GM12878 (cell line): ENCODE measurements around the gene STEAP1B. TPM values are rescaled to one million over a fixed set of nuclear protein-coding genes. Genes with fewer than 3 reads are reported as not detected.

ENCODE experiments used
- ATAC-seq: fragments of 200-7000 bp; cut with Tn5 transposase; 3 replicates; pipeline ENCODE4 v1.9.1; 2020; ENCODE audit warnings: mild to moderate bottlenecking, moderate library complexity
- BruUV-seq: library from RNA; stranded (reverse); fragments of 400-500 nt; replicated peaks from 2 replicates; lab custom pipeline; 2021; lab: Mats Ljungman, UMichigan
- CTCF ChIA-PET: fragments of 300-600 bp; sonication (Branson Sonifier 250); formaldehyde crosslinking; extraction: SDS; loops from one replicate; lab custom pipeline; 2021; ENCODE audit warnings: inconsistent platforms; lab: Yijun Ruan, JAX
- POLR2A ChIA-PET: fragments of 350-600 bp; formaldehyde crosslinking; extraction: SDS; loops from one replicate; lab custom pipeline; 2021; ENCODE audit warnings: inconsistent platforms; lab: Charles Lee
- RAD21 ChIA-PET: fragments of 300-600 bp; sonication (Branson Sonifier 250); formaldehyde crosslinking; loops from one replicate; lab custom pipeline; 2023; ENCODE audit warnings: antibody characterized with exemption; ENCODE audit not compliant: unreplicated experiment; lab: Charles Lee
- SMC1A ChIA-PET: fragments of 300-600 bp; sonication (Branson Sonifier 250); formaldehyde crosslinking; loops from one replicate; lab custom pipeline; 2023; ENCODE audit not compliant: unreplicated experiment, uncharacterized antibody; lab: Charles Lee
- DNase-seq: peaks from one replicate; pipeline ENCODE4 v3.0.0-alpha.2; 2011; ENCODE audit warnings: low read depth, low spot score
- FAIRE-seq: peaks from 3 replicates; lab custom pipeline; 2011; peaks lifted over from hg19 to GRCh38; lab: Jason Lieb, UNC
- H2AFZ ChIP-seq: 2 replicates; pipeline ENCODE4 v1.6.0; 2011; ENCODE audit warnings: low read depth, low read length, control low read depth; ENCODE audit not compliant: control insufficient read depth
- H3K27ac ChIP-seq: 2 replicates; pipeline ENCODE4 v1.5.1; 2011; ENCODE audit warnings: control low read depth; ENCODE audit not compliant: control insufficient read depth, insufficient read depth
- H3K27me3 ChIP-seq, 2 experiments: replicated peaks in 1 of 2; 2 replicates each; pipeline versions ENCODE4 v1.6.0 to v1.6.1; 2011; ENCODE audit warnings: low read length in 1 of 2; ENCODE audit not compliant: control insufficient read depth in 2 of 2, insufficient read depth in 2 of 2
- H3K36me3 ChIP-seq, 2 experiments: 2 replicates each; pipeline ENCODE4 v1.5.1; 2011; ENCODE audit warnings: low read length in 1 of 2; ENCODE audit not compliant: control insufficient read depth in 2 of 2, insufficient read depth in 2 of 2
- H3K4me1 ChIP-seq: 2 replicates; pipeline ENCODE4 v1.6.1; 2011; ENCODE audit warnings: mild to moderate bottlenecking, low read length, moderate library complexity, mixed read lengths; ENCODE audit not compliant: control insufficient read depth, insufficient read depth
- H3K4me2 ChIP-seq: 2 replicates; pipeline ENCODE4 v1.6.0; 2011; ENCODE audit warnings: control low read depth; ENCODE audit not compliant: control insufficient read depth, insufficient read depth
- H3K4me3 ChIP-seq: fragments of 200-600 bp; sonication (generic); 2 replicates; pipeline ENCODE4 v1.5.1; 2016
- H3K79me2 ChIP-seq: 2 replicates; pipeline ENCODE4 v1.6.0; 2011; ENCODE audit warnings: low read length; ENCODE audit not compliant: control insufficient read depth, insufficient read depth
- H3K9ac ChIP-seq: 2 replicates; pipeline ENCODE4 v1.8.0; 2011; ENCODE audit warnings: low read length, control low read depth, mixed read lengths; ENCODE audit not compliant: control insufficient read depth, insufficient read depth
- H3K9me3 ChIP-seq: replicated peaks from 3 replicates; pipeline ENCODE4 v1.5.1; 2011; ENCODE audit warnings: mild to moderate bottlenecking, low read length; ENCODE audit not compliant: control insufficient read depth, insufficient read depth
- H4K20me1 ChIP-seq: 2 replicates; pipeline ENCODE4 v1.6.0; 2011; ENCODE audit not compliant: control insufficient read depth, insufficient read depth
- BACH1 ChIP-seq: fragments of 450-650 bp; IDR thresholded peaks from 2 replicates; pipeline ENCODE4 v1.6.1; 2017; ENCODE audit warnings: mild to moderate bottlenecking, borderline replicate concordance
- BCLAF1 ChIP-seq: fragments of 450-650 bp; IDR thresholded peaks from 2 replicates; pipeline ENCODE4 v1.6.1; 2017; ENCODE audit warnings: antibody characterized with exemption, mild to moderate bottlenecking, moderate library complexity
- BHLHE40 ChIP-seq, 2 experiments: fragments of 450-650 bp in 1 of 2; IDR thresholded peaks; 2 replicates each; pipeline ENCODE4 v1.6.1; 2011 to 2017; ENCODE audit warnings: low read depth in 2 of 2, borderline replicate concordance in 1 of 2, improper control_type of control experiment in 1 of 2, low read length in 1 of 2, mild to moderate bottlenecking in 1 of 2
- ELK1 ChIP-seq: IDR thresholded peaks from 2 replicates; pipeline ENCODE4 v1.6.1; 2012; ENCODE audit warnings: low read depth, low read length, improper control_type of control experiment
- FOXM1 ChIP-seq: IDR thresholded peaks from 2 replicates; pipeline ENCODE4 v1.6.1; 2012; ENCODE audit warnings: low read depth, mild to moderate bottlenecking, inconsistent platforms, low read length, moderate library complexity
- LARP7 ChIP-seq: fragments of 450-650 bp; IDR thresholded peaks from 2 replicates; pipeline ENCODE4 v1.6.1; 2017; ENCODE audit warnings: mild to moderate bottlenecking
- RELA ChIP-seq: fragments of 450-650 bp; IDR thresholded peaks from 2 replicates; pipeline ENCODE4 v1.8.0; 2014; ENCODE audit warnings: borderline replicate concordance; ENCODE audit not compliant: partially characterized antibody
- SMAD1 ChIP-seq: fragments of 450-650 bp; IDR thresholded peaks from 2 replicates; pipeline ENCODE4 v1.6.1; 2018; ENCODE audit warnings: mild to moderate bottlenecking, low read depth; ENCODE audit not compliant: partially characterized antibody
- SMC3 ChIP-seq: IDR thresholded peaks from 2 replicates; pipeline ENCODE4 v1.6.1; 2011; ENCODE audit warnings: low read length, improper control_type of control experiment, borderline replicate concordance
- STAT1 ChIP-seq: fragments of 450-650 bp; conservative IDR thresholded peaks from 2 replicates; pipeline ENCODE4 v1.6.1; 2014; ENCODE audit warnings: antibody characterized with exemption, mild to moderate bottlenecking
- SUPT20H ChIP-seq: IDR thresholded peaks from 2 replicates; pipeline ENCODE4 v1.6.1; 2011; ENCODE audit warnings: low read depth, mild to moderate bottlenecking, low read length, moderate library complexity, borderline replicate concordance; ENCODE audit not compliant: control insufficient read depth
- TAF1 ChIP-seq: IDR thresholded peaks from 2 replicates; pipeline ENCODE4 v1.6.1; 2011; ENCODE audit warnings: mild to moderate bottlenecking, low read depth, low read length, borderline replicate concordance
- TCF7 ChIP-seq: IDR thresholded peaks from 2 replicates; pipeline ENCODE4 v1.6.1; 2014; ENCODE audit warnings: antibody characterized with exemption, borderline replicate concordance
- ZBTB33 ChIP-seq: fragments of 450-650 bp; IDR thresholded peaks from 2 replicates; pipeline ENCODE4 v1.6.1; 2017; ENCODE audit warnings: mild to moderate bottlenecking
- ZBTB4 ChIP-seq: fragments of 450-650 bp; formaldehyde crosslinking; IDR thresholded peaks from 2 replicates; pipeline ENCODE4 v1.4.0; 2022; ENCODE audit warnings: mild to moderate bottlenecking, moderate library complexity
- WGBS: methylation state at CpG from one replicate; pipeline ENCODE4 v1.1.6; 2016; ENCODE audit warnings: low lambda C conversion rate; ENCODE audit not compliant: insufficient replicate concordance, insufficient coverage; ENCODE audit errors: missing lambda C conversion rate; 5-methylcytosine and 5-hydroxymethylcytosine counted together
- in situ Hi-C: fragments of 300-500 bp; cut with MboI; formaldehyde crosslinking; loops from 9 replicates; pipeline ENCODE4 v1.14.3; 2018; ENCODE audit warnings: mixed read lengths
- intact Hi-C: fragments of 100-400 bp; cut with micrococcal nuclease; formaldehyde crosslinking; loops from one replicate; pipeline ENCODE4 v1.14.2; 2022; ENCODE audit not compliant: unreplicated experiment
- polyA plus RNA-seq, 11 experiments: library from polyadenylated mRNA; depleted of rRNA in 4 of 11; unstranded in 6 of 11; stranded (reverse) in 5 of 11; fragments of >200 nt; fragmentation: Nextera tagmentation in 4 of 11; fragmentation: Illumina TruSeq in 1 of 11; extraction: Ambion mirVana in 4 of 11; extraction: Trizol in 1 of 11; gene quantifications; 1 replicate in 1 of 11; 2 replicates in 10 of 11; pipeline versions ENCODE4 v1.2.1 to v1.2.3, GENCODE V29; 2011 to 2016; ENCODE audit warnings: inconsistent platforms in 2 of 11, missing spikeins in 2 of 11, low read depth in 1 of 11
- total RNA-seq, 4 experiments: library from RNA; depleted of rRNA in 3 of 4; stranded (reverse); fragments of >200 nt in 3 of 4; fragmentation: Illumina TruSeq in 1 of 4; extraction: Trizol in 1 of 4; gene quantifications; 2 replicates each; pipeline versions ENCODE4 v1.2.1 to v1.2.3, GENCODE V29; 2013 to 2021

STEAP1B gene
- total and polyA plus RNA-seq, 10 of the 15 experiments (the other 5 are each of a cell fraction or from before 2014, with no cell fraction given), result 0.14 TPM; not detected in 9

GRCh38 chr7:22442882-22443369 is 57.1 kb downstream of the STEAP1B start:
- DNase-seq, result no peak
- ChIA-PET RAD21 (no interaction called here), CTCF (interaction anchor here (0.5 kb wide), 1 partner anchor 471 kb away, joined by 3 read pairs; no protein-coding TSS in a partner anchor), SMC1A (interaction anchor here (0.7 to 1.8 kb wide), 4 partner anchors 8 to 109 kb away, joined by 3 to 4 read pairs (median 3); no protein-coding TSS in a partner anchor), POLR2A (no interaction called here)
- no peaks in the 10 kb centered on the region for H3K79me2 ChIP-seq
- in situ Hi-C loops, result no loop called here
- H3K4me3 ChIP-seq, result no peak overlapping the region
- H3K9ac ChIP-seq, result no peak overlapping the region
- FAIRE-seq, result no peak
- H3K27me3 ChIP-seq, result no peaks in the 10 kb centered on the region
- no peak for ATAC-seq
- BruUV-seq, result no TSS peak
- intact Hi-C loops, result loop anchor here (10.0 kb wide), 1 partner anchor 498 kb away; the partner anchor contains the start of gene CDCA7L
- H4K20me1 ChIP-seq, result no peaks in the 10 kb centered on the region
- H3K9me3 ChIP-seq, result no peaks in the 10 kb centered on the region
- no peak overlapping the region for H2AFZ ChIP-seq
- H3K4me2 ChIP-seq, result no peak overlapping the region
- H3K4me1 ChIP-seq, result peaks cover 48% of the 10 kb centered on the region
- no peaks in the 10 kb centered on the region for H3K36me3 ChIP-seq
- WGBS, result 35% methylated on average over 3 of the region's 3 CpGs
- H3K27ac ChIP-seq, result no peak overlapping the region
- TF ChIP-seq SMAD1 (no peak), SMC3 (no peak), ELK1 (no peak), LARP7 (no peak), ZBTB4 (no peak), FOXM1 (no peak), ZBTB33 (no peak), RELA (no peak), BHLHE40 (IDR thresholded peaks at IDR 0.05; ENCODE audit: borderline replicate concordance in 1 of 2, low read depth in 2 of 2, low read length in 1 of 2) (no peak), BCLAF1 (no peak), SUPT20H (no peak), STAT1 (no peak), BACH1 (no peak), TAF1 (no peak), TCF7 (no peak)
